Testis (tissue), 3 donors: ENCODE measurements around the gene UBE2J1. TPM values are rescaled to one million over a fixed set of nuclear protein-coding genes. Genes with fewer than 3 reads are reported as not detected.

Source experiments
- DNase-seq: peaks from one replicate; pipeline ENCODE4 v3.0.0-alpha.2; 2019
- H3K27ac ChIP-seq, 2 donors: fragments of 200-600 bp; sonication (generic); one replicate each; pipeline ENCODE4 v1.5.1; 2019
- H3K27me3 ChIP-seq: fragments of 200-600 bp; sonication (generic); one replicate; pipeline ENCODE4 v1.5.1; 2019
- H3K36me3 ChIP-seq: fragments of 200-600 bp; sonication (generic); one replicate; pipeline ENCODE4 v1.5.1; 2017; ENCODE audit warnings: low read depth; ENCODE audit errors: missing control alignments
- H3K4me1 ChIP-seq: fragments of 200-600 bp; sonication (generic); one replicate; pipeline ENCODE4 v1.5.1; 2019
- H3K4me3 ChIP-seq, 2 donors: fragments of 200-600 bp; sonication (generic); one replicate each; pipeline ENCODE4 v1.5.1; 2017 to 2019
- H3K9me3 ChIP-seq: fragments of 200-600 bp; sonication (generic); one replicate; pipeline ENCODE4 v1.5.1; 2017
- CTCF ChIP-seq, 3 experiments: fragments of 450-650 bp in 2 of 3; fragments of 200-600 bp in 1 of 3; sonication (generic) in 1 of 3; IDR thresholded peaks; one replicate each; pipeline ENCODE4 v1.5.1; 2016 to 2019; ENCODE audit warnings: antibody characterized with exemption in 3 of 3, mild to moderate bottlenecking in 2 of 3, moderate library complexity in 1 of 3
- POLR2A ChIP-seq: fragments of 450-650 bp; IDR thresholded peaks from one replicate; pipeline ENCODE4 v1.6.1; 2017; ENCODE audit warnings: antibody characterized with exemption, mild to moderate bottlenecking, moderate library complexity
- WGBS, 2 donors: methylation state at CpG; one replicate each; pipeline ENCODE4 v1.1.5; 2018; 5-methylcytosine and 5-hydroxymethylcytosine counted together
- intact Hi-C: fragments of 100-400 bp; cut with DNase I; formaldehyde crosslinking; loops from one replicate; pipeline ENCODE4 v1.15.1; 2023; ENCODE audit warnings: low total_unique reads
- polyA plus RNA-seq: library from polyadenylated mRNA; stranded (reverse); fragments of 350-450 nt; fragmentation: Illumina TruSeq; extraction: RNeasy Lipid Tissue Mini Kit (QIAGEN cat#74804); gene quantifications from one replicate; pipeline ENCODE4 v1.2.3, GENCODE V29; 2014; ENCODE audit warnings: low read depth, low replicate concordance; ENCODE audit not compliant: insufficient read depth
- total RNA-seq, 2 donors: library from RNA; depleted of rRNA; stranded (reverse); fragments of >200 nt; gene quantifications; one replicate each; pipeline ENCODE4 v1.2.3, GENCODE V29; 2016

UBE2J1 gene
- total and polyA plus RNA-seq, 3 donors from 2014 or later, result 28.7 to 47.3 (median 38.4) TPM

GRCh38 chr6:89378628-89379027, 26.1 kb upstream of the UBE2J1 start:
- DNase-seq, result no peak
- 93 to 95% methylated on average over 4 of the region's 4 CpGs for WGBS, 2 donors

GRCh38 chr6:89375427-89376267, 23.1 kb upstream of the UBE2J1 start:
- no peak overlapping the region for H3K27ac ChIP-seq
- H3K9me3 ChIP-seq, result no peaks in the 10 kb centered on the region
- no peak overlapping the region for H3K4me3 ChIP-seq
- intact Hi-C loops, result no loop called here
- H3K27me3 ChIP-seq, result no peaks in the 10 kb centered on the region
- no peaks in the 10 kb centered on the region for H3K4me1 ChIP-seq
- DNase-seq, result no peak
- no peak for TF ChIP-seq CTCF (IDR thresholded peaks at IDR 0.05)
- TF ChIP-seq POLR2A, result no peak
- WGBS, 2 donors, result 54 to 57% methylated on average over 6 of the region's 6 CpGs
- H3K36me3 ChIP-seq, result no peaks in the 10 kb centered on the region

More at GRCh38 chr6:89378628-89379027, 26.1 kb upstream of the UBE2J1 start:
- Histone ChIP-seq H3K27me3 (no peaks in the 10 kb centered on the region), H3K27ac (no peak overlapping the region), H3K4me3 (no peak overlapping the region), H3K36me3 (no peaks in the 10 kb centered on the region), H3K9me3 (no peaks in the 10 kb centered on the region), H3K4me1 (no peaks in the 10 kb centered on the region)
- intact Hi-C loops, result no loop called here
- TF ChIP-seq CTCF (IDR thresholded peaks at IDR 0.05) (no peak), POLR2A (no peak)

- Histone ChIP-seq H3K36me3 (no peaks in the 10 kb centered on the region), H3K4me3 (no peak overlapping the region), H3K27ac (no peak overlapping the region), H3K27me3 (no peaks in the 10 kb centered on the region), H3K4me1 (no peaks in the 10 kb centered on the region), H3K9me3 (no peaks in the 10 kb centered on the region)
- 73 to 75% methylated on average over 3 of the region's 3 CpGs for WGBS, 2 donors
- no peak for DNase-seq
- intact Hi-C loops, result no loop called here
- TF ChIP-seq CTCF (IDR thresholded peaks at IDR 0.05), result no peak
- TF ChIP-seq POLR2A, result no peak
These were observed 20.0 kb upstream of the UBE2J1 start for GRCh38 chr6:89372506-89372901.

GRCh38 chr6:89371849-89372505, 19.5 kb upstream of the UBE2J1 start:
- intact Hi-C loops, result no loop called here
- no peaks in the 10 kb centered on the region for H3K27me3 ChIP-seq
- H3K4me3 ChIP-seq, result no peak overlapping the region
- 44 to 74% methylated on average over 5 to 8 of the region's 8 CpGs for WGBS, 2 donors
- TF ChIP-seq POLR2A, result no peak
- TF ChIP-seq CTCF (IDR thresholded peaks at IDR 0.05), result peak; percentile 70 to 89 (median 72)
- no peaks in the 10 kb centered on the region for H3K36me3 ChIP-seq
- DNase-seq, result peak; percentile 81
- H3K9me3 ChIP-seq, result no peaks in the 10 kb centered on the region
- H3K27ac ChIP-seq, result no peak overlapping the region
- H3K4me1 ChIP-seq, result no peaks in the 10 kb centered on the region
